Measurements from ENCODE around the gene TMC5.
"Not testable (repeated sequence)": the region's sequence is repeated elsewhere in the genome, so short reads cannot be mapped to it uniquely, and the experiment has no call there.

Gene TMC5, protein sequence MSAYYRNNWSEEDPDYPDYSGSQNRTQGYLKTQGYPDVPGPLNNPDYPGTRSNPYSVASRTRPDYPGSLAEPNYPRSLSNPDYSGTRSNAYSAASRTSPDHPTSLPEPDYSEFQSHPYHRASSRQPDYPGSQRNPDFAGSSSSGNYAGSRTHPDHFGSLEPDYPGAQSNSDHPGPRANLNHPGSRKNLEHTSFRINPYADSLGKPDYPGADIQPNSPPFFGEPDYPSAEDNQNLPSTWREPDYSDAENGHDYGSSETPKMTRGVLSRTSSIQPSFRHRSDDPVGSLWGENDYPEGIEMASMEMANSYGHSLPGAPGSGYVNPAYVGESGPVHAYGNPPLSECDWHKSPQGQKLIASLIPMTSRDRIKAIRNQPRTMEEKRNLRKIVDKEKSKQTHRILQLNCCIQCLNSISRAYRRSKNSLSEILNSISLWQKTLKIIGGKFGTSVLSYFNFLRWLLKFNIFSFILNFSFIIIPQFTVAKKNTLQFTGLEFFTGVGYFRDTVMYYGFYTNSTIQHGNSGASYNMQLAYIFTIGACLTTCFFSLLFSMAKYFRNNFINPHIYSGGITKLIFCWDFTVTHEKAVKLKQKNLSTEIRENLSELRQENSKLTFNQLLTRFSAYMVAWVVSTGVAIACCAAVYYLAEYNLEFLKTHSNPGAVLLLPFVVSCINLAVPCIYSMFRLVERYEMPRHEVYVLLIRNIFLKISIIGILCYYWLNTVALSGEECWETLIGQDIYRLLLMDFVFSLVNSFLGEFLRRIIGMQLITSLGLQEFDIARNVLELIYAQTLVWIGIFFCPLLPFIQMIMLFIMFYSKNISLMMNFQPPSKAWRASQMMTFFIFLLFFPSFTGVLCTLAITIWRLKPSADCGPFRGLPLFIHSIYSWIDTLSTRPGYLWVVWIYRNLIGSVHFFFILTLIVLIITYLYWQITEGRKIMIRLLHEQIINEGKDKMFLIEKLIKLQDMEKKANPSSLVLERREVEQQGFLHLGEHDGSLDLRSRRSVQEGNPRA

DNA sequence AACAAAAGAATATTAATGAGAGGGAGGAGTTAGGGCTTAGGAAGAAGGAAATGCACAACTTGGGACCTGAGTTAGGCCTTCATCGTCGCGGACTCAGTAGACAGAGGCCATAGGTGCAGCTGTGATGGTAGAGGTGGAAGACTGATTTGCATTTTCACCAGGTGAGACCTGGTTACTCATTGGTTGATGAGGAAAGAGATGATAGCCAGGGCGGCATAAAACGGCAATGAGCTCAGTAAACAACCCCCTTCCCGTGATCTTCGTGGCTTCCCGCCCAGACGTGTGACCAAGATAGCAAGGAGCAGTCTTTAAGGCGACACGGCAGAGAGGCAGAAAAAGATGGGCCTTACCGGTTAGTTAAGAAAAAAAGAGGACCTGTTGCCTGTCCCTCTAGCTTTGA is at the start of gene TMC5:
Gene TMC5, plus strand, starts transcription at position 244 of the 400 bp plus-strand sequence. CDS start 22,156 bp downstream, outside the sequence.
- DNase-seq: no peak

DNA sequence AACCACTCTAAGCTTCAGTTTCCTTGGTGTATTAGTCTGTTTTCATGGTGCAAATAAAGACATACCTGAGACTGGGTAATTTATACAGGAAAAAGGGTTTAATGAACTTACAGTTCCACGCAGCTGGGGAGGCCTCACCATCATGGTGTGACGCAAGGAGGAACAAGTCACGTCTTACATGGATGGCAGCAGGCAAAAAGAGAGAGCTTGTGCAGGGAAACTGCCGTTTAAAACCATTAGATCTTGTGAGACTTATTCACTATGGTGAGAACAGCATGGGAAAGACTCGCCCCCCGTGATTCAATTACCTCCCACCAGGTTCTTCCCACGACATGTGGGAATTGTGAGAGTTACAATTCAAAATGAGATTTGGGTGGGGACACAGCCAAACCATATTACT is 45.1 kb upstream of the TMC5 start:
- DNase-seq: not testable (repeated sequence)

DNA sequence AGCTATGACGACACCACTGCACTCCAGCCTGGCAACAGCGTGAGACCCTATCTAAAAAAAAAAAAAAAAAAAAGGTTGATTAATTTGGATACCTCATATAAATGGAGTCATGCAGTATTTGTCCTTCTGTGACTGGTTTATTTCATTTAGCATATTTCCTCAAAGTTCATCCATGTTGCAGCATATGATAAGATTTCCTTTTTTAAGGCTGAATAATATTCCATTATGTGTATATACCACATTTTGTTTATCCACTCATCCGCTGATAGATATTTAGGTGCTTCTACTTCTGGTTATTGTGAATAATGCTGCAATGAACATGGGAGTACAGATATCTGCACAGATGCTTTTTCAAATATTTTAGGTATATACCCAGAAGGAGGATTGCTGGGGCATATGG is 43.3 kb upstream of the TMC5 start:
- no peak for DNase-seq

DNA sequence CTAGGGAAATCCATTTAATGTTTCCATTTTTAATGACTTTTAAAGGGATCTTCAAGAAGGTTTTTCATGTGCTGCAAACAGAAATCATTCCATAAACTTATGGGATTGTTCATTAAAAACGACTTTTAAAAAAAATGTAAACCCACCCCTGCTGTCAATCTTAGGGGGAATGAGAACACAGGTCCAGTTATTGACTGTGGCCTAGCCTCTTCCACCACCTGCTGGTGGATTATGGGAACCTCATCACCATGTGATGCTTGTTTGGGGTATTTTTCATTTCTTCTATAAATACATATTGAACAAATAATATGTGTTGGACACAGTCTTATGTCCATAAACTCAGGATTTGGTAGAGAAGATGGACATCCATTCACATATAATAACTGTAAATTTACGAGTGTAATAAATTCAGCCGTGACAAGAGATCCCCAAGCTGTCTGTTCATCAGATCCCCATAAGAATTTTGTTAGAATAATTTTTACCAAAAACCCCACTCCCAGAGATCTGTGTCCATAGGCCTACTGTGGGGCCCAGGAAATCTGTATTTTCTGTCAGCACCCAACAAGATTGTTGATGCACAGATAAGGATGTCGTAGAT is 42.0 kb upstream of the TMC5 start:
- no peak for DNase-seq

DNA sequence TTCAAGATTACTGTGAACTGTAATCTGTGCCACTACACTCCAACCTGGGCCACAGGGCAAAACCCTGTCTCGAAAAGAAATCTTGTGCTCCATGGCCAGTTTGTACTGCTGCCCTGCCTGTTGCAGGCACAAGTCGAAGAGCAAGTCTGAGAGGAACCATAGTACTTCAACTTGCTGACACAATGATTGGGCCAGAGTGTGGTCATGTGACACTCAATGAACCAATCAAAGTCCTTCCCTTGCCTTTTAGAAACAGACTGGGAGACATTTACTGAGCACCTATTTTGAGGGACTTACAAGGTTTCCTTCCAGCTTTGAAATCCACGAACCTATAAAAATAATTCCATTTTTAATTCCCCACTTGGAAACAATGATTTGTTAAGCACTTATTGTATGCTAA is 39.8 kb upstream of the TMC5 start:
- no peak for DNase-seq

DNA sequence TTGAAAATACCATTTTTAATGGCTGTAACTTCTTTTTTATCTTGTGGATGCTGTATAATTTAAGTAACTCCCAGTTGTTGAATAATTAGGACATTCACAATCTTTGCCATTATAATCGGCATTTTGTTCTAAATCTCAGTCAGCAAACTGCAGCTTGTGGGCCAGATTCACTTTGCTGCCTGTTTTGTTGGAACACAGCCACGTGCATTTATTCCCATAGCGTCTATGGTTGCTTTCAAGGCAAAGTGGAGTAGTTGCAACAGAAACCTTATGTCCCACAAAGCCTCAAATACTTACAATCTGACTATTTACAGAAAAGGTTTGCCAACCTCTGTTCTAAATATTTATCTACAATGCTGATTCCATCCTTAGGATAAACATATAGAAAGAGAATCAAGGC is 39.2 kb upstream of the TMC5 start:
- no peak for DNase-seq

DNA sequence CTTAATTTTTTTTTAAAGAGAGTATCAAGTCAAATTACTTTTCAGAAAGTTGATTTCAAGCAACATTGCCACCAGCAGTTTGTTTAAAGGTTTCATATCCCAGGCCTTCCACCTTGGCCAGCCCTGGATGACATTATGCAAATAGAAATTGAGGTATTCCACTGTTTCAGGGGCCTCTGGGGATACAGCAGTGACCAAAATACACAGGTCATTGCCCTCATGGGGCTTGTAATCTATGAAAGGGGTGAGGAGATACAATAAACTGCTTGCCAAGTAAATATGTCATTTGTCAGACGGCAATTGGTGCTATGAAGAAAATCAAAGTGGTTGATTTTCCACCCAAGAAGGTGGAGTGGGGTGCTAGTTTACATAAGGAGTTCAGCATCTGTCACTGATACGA is 37.8 kb upstream of the TMC5 start:
- no peak for DNase-seq

DNA sequence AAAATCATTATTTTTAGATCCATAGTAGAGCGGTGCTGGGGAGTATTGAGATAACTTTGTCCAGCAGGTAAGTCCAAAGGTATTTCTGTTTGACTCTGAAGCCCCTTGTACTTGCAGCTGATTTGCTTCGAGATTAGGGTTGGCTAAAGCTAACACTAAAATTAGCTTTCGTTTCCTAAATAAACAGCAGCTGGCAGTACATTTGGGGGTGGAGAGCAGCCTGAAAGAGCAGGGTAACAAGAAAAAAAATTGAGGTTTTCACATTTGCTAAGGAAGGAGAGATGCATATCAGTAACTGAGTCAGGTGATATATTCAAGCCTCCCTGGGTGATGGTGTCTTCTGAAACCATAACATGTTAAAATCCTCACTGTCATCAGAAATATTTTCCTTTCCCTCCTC is 37.4 kb upstream of the TMC5 start:
- DNase-seq: no peak

DNA sequence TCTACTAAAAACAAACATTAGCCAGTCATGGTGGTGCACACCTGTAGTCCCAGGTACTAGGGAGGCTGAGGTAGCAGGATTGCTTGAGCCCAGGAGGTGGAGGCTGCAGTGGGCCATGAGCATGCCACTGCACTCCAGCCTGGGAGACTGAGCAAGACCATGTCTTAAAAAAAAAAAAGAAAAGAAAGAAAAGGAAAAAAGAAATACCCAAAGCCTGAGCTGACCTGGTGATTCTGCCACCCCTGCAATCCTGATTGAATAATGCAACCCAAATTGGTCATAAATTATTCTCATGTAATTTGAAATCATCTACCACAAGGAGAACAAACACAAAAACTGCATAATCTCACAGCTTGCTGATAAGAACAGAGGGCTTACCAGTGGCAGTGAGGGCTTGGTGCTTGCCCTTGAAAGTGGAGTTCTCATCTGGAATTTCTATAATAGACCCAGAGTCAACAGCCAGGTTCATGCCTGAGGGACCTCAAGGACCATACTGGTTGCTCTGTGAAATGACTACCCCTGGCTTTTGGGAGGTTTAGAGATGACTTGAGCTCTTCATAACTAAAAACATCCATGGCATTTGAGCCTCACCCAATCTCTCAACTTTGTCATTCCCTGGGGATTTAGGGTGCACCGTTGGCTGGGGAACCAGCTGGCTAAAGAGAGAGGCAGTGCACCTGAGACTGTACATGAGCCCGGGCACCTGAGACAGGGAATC is 35.4 kb upstream of the TMC5 start:
- DNase-seq: no peak

DNA sequence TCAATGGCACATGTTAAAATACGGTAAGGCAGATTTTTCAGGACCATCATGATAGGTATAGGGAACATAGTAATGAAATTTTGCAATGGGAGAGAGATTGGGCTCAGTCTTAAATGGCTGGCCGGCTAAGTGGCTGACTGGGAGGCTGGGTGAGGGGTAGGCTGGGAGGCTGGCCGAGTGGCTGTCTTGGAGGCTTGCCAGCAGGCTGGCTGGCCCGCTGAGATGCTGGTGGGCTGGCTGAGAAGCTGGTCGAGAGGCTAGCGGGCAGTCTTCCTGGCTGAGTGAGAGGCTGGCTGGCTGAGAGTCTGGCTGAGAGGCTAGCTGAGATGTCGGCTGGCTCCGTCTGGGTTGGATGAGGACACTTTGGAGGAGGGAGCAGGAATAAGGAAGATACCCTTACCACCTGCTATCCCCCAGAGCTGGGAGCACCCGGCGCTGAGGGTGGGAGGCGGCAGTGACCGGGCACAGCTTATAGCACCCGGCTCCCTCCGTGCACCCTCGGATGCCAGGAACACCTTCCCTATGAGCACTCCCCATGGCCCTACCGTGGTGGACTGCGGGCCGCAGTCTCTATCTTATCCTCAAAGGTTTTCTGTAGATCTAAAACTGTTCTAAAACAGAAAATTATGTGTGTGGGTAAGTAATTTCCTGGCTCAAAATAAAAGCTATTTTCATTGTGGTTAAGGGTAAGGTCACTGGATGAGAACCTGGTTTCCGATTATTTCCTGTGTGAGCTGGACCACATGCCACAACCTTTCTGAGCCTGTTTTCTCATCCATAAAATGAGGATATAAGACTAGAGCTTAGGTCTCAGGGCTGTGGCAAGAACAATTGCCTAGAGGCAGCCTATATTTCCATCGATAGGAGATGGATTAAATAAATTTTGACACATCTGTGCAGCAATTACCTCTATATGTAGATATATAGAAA is 34.5 kb upstream of the TMC5 start:
- no peak for DNase-seq

DNA sequence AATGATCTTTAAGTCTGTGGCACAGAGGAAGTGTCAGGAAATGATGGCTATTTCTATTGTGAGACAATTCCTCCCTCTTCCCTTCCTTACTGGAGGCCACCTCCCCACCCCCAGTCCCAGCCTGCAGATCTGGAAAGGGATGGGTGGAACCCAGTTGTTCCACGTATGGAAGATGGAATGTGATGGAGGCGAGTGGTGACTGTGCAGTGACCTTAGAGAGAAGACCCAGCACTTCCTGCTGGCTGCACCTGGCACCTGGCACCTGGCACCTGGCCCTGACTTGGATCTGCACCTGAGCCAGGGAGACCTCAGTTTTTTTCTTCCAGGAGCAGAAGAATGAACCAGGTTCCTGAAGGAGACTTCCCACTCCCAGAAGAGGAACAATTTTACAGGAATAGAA is 33.0 kb upstream of the TMC5 start:
- DNase-seq: no peak

DNA sequence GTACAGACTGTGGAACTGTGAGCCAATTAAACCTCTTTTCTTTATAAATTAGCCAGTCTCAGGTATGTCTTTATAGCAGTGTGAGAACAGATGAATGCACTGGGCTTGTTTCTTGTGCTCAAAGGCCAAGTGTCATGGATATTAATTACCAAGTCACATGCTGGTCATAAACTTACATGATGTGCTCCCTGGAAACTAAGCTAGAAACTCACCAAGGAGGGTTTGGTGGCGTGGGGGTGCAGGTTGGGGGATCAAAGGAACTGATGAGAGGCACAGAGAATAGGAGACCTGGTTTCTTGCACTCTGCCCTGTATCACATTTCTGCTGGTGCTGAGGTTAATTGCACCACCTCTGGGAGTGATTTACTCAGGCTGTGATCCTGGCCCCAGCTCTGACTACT is 31.2 kb upstream of the TMC5 start:
- DNase-seq: no peak

DNA sequence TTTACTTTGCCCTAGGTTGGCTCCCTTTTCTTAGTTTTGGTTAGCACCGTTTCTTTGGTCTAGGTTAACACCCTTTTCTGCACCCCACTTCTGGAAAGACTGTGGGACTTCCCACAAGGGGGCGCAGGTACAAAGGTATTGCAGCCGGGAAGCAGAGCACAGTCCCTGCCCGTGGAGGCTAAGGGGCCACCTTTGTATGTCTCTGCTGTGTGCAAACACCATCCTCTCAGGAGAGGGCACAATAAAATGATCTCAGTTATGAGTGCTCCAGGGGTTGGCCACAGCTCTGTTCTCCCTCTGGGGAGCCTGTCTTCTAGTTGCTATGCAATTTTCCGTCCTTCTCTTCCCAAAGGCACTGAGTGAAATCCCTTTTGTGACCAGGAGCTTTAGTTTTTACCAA is 28.4 kb upstream of the TMC5 start:
- peak; percentile 29 for DNase-seq

DNA sequence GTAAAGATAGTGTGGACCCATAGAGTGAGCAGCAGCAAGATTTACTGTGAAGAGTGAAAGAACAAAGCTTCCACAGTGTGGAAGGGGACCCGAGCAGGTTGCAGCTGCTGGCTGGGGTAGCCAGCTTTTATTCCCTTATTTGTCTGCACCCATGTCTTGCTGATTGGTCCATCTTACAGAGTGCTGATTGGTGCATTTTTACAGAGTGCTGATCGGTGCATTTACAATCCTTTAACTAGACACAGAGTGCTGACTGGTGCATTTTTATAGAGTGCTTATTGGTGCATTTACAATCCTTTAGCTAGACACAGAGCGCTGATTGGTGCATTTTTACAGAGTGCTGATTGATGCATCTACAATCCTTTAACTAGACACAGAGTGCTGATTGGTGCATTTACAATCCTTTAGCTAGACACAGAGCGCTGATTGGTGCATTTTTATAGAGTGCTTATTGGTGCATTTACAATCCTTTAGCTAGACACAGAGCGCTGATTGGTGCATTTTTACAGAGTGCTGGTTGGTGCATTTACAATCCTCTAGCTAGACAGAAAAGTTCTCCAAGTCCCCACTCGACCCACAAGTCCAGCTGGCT is 26.4 kb upstream of the TMC5 start:
- not testable (repeated sequence) for DNase-seq

DNA sequence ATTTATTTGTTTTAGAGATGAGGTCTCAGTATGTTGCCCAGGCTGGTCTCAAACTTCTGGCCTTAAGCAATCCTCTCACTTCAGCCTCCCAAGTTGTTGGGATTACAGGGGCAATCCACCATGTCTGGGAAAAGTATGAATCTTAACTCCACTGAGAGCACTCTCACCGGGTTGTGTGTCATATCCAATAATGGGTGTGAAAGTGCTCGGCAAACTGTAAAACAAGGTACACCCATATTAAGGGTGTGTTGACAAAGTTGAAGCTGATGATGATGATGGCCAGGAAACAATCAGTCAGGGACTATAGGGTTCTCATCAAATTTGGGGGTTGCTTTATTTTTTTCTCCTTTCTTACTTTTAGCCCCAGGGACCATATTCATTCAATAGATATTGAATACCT is 25.3 kb upstream of the TMC5 start:
- DNase-seq: no peak

DNA sequence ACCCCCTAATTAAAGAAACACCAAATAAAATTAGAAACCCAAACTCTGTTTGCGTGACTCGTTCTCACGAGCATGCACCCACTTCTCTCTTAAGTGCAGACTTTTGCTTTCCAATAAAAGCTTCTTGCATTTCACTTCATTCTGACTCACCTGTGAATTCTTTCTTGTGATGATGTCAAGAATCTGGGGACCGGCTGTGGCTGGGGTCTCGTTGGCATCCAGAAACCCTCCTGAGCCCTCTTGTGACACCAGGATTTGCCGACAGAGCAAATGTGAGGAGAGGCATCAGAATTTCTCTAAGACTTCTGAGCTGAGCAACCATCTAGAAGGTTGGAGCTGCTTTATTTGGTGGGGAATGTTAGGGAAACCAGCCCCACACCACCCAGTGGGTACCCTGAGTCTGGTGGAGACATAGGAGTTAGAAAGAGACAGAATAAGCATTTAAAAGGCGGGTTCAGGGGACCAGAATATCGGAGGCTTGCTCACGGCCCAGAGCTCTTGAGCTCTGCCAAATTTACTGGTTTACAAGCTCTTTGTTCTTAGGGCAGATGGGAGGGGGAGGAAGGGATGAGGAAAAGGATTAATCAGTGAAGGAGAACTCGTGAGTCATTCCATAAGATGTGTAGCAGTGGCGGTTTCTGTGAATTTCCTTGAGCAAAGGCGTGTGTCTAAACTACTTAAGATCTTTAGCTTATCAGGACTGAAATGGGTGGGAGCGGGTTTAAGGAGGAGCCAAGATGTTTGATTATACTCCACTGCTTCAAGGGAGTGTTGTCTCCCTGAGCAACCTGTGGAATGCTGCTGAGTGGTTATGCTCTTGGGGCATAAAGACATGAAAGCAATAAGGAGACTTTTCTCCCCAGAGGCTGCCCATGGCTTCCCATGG is 24.2 kb upstream of the TMC5 start:
- no peak for DNase-seq

DNA sequence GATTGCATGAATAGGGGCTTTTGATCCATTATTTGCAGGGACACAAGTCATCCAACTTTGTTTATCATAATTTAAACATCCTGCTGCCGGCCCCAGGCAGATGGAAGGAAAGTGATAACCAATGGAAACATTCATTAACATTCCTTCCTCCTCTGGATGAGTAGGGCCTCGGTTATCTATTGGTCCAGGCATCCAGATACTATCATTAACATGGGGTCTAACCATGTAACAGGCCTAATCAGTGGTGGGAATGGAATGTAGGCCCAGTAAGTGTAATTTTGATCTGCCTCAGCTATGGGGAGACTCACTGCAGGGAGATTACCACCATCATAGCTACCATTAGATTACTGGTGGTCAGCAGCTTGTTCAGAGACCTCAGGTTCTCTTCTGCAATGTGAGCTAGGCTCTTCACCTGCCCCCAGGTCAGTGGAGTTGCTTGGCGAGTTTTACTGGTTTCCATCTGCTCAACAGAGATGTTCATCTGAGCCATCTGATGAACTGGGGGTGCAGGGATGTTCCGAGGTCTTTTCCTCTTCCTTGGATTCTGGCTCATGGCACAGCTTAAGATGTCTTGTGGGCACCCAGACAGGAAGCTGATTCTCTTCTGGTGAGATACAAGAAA is 21.9 kb upstream of the TMC5 start:
- not testable (repeated sequence) for DNase-seq

DNA sequence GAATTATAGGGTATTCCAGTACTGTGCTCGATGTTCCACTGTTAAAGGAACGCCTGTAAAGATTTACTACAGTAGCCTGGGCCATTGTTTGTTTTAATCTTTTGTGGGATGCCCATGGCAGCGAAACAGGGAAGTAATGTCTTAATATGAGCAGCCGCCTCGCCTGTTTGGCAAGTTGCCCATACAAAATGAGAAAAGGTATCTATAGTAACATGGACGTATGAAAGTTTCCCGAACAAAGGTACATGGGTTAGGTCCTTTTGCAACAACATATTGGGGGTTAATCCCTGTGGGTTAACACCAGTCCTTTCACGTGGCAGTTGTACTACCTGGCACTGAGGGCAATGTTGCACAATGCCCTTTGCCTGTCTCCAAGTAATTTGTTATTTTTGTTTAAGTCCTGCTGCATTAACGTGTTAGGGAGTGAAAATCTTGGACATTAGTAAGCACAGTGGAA is 21.1 kb upstream of the TMC5 start:
- no peak for DNase-seq

DNA sequence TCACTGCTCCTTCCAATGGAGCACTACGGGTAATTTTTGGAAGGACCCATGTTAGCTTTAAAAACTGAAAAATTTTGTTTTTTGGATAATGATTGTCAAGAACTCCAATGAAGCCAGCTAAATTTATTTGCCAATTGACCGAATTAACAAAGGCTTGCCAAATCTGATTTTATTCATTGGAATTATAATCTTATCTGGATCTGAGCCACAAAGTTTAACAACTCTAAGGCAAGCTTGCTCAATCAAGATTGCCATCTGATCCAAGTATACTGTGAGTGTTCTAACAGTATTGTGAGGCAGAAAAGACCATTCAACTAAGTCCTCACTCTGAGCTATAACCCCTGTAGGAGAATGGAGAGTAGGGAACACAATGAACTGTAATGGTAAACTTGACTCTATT is 20.3 kb upstream of the TMC5 start:
- DNase-seq: not testable (repeated sequence)

DNA sequence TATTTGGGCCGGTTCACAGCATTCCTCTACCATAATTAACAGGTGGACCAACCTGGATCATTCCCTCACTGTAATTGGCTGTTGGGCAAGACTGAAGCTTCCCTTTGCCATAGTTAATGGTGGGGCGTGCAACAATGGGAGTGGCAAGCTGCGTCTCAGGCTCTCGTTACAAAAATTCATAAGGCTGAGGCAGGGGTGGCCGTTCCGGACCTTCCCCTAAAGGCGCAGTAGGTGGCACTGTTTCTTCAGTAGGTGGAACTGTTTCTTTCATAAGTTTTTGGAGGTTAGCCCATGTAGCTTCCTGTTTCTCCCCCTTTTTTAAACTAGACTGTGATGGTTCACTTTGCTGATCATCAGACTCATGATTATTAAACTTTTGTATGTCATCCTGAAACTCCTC is 17.0 kb upstream of the TMC5 start:
- DNase-seq: no peak
